GM20431 (cell line): ENCODE data around the gene RNF208.

Source experiments
- in situ Hi-C: fragments of 300-500 bp; cut with MseI, MboI; formaldehyde crosslinking; loops from one replicate; pipeline ENCODE4 v1.15.0; 2020; ENCODE audit warnings: low sequenced_read_pairs; ENCODE audit not compliant: unreplicated experiment

RNF208 gene

DNA sequence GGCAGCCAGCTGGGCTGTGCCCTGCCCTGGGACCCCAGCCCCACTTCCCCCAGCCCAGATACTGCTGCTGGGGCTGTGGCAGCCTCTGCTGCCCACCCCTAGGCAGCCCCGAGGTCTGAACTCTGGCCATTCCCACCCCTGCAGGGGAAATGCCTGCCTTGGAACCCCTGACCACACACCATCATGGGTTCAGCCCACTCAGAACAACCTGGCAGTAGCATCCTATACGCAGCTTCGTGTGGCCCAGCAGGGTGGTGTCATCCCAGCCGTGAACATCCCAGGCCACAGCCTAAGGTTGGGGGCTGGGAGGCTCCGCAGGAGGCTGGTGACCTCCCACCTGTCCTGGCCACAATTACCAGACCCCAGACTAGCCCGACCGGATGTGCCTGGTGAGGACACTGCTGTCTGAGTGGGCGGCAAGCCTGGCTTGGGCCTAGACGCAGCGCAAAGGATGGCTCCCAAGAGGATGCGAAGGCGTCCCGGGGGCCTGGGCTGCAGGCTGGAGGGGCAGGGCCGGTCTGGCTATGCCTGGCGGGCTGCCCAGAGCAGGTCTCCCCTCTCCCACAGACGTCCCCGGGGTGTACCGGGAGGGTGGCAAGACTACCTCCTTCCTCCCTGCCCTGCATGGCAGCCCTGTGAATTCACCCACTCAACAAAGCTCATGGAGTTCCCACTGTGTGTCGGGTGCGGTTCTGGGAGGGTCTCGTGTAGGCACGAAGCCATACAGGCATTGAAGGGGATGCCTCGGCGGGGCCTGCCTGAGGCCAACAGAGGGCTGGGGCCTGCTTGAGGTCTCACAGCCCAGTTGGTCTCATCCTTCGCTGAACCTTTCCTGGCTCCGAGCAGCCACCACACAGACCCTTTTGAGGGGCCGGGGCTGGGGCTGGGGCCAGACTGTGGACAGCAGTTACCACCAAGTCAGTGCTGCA, 7.2 kb upstream of the RNF208 start:
- in situ Hi-C loops: loop anchor here (10.0 kb wide), 1 partner anchor 104 kb away; no protein-coding TSS in a partner anchor

DNA sequence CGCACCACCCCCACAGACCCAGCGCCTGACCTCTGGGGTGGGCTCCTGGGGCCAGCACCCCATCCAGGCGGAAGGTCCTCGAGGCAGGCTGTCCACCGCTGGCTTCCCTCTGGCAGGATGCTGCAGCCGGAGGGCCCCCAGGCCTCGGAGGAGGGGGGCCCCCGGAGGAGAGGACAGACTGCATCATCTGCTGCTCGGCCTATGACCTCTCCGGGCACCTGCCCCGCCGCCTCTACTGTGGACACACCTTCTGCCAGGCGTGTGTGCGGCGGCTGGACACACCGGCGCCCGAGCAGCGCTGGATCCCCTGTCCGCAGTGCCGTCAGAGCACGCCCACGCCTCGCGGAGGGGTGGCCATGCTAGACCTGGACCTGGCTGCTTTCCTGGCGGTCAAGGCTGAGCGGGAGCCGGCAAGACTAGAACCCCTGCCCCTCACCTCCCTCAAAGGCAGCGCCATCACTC, 6.5 kb upstream of the RNF208 start:
- in situ Hi-C loops: loop anchor here (10.0 kb wide), 1 partner anchor 104 kb away; no protein-coding TSS in a partner anchor

DNA sequence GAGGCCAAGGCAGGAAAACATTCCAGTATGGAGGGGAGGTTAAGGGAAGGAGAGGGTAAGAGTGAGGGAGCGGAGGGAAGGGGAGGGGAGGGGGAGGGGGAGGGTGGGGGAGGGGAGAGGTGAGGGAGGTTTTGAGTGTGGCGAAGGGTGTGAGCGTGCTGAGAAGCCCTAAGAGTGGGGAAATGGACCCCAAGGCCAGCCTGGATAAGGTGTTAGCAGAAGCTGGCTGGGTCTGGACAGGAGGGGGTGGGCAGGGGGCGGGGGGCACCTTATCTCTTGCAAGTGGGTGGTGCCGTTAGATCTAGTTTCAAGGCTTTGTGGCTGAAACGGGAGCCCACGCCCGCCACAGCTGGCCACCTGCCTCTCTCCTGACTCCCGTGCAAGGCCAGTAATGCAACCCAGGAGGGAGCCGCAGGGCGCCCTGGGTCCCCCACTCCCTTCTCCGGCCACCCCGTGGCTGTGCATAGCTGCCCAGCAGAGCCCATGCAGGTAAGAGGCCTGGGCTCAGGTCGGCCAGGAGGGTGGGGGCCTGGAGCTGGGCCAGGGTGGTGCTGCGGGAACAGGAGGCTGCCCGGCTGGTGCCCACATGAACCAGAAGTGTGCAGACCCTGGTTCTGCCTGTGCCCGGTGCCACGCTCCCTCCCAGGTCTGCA, 5.9 kb upstream of the RNF208 start:
- in situ Hi-C loops: loop anchor here (10.0 kb wide), 1 partner anchor 103 kb away; no protein-coding TSS in a partner anchor

DNA sequence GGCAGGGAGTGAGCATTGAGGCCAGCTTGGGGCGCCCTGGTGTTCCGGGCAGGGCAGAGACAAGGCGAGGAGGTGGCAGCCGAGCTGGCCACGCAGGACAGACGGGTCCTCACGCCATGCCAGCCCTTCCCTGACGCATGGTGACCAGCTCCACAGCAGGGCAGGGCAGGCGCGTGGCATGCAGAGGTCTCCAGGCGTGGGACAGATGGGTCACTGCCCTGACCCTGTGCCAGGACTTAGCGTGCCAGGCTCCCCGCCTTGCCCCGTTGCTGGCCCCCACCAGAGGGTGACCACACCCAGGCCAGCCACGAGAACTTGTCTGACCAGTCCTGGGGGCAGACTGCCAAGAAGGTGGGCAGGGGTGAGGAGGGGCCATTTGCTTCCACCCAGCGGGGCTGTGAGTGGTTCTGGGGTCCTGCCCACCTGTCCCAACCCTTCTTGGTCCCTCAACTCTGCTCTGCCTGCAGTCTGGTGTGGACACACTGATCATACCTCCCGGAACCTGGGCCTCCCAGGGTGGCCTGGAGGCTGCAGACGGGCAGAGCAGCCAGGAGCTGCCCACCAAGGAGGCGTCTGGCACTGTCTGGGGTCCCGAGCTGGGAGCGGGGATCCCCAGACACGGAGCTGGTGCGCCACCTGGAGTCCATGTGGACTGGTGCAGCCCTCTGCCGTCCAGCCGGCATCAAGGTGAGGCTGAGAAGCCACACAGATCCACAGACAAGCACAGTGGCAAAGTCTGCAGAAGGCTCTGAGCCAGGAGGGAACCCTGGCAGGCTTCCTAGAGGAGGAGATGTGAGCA, 5.2 kb upstream of the RNF208 start, which contains the start of gene RNF224:
TSS of gene RNF224 (plus strand) at position 449 of the 799 bp plus-strand sequence. CDS start 834 bp downstream, outside the sequence.
- in situ Hi-C loops: loop anchor here (10.0 kb wide), 1 partner anchor 102 kb away; no protein-coding TSS in a partner anchor

DNA sequence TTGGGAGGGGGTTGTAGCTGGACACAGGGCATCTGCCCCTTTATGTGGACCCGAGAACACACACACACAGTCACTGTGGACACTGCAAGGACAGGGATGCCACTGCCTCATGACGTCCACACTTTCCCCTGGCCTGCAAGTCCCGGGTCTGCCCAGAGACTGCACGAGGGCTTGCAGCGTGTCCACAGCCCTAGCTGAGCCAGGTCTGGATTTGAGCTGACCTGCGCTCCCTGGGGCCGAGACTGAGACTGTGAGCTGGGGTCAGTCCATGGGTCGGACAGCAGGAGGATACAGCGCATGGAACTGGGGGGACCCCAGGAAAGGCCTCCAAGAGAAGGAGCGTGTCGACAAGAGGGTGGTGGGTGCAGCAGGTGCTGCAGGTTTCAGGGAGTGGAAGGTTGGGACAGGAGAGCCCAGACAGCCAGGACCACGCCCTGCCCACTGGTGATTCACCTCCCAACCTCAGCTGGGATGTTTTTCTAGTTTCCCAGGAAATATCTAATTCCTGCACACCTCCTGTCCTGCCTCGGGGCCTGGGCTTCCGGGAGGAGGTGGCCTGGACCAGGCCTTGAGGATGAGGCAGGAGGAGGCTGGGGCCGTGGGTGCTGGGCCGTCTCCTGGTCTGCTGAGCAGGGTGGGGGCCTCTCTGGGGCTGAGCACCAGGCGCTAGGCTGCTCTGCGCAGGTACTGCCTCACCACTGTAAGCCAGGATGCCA, 4.5 kb upstream of the RNF208 start:
- in situ Hi-C loops: loop anchor here (10.0 kb wide), 1 partner anchor 102 kb away; no protein-coding TSS in a partner anchor

DNA sequence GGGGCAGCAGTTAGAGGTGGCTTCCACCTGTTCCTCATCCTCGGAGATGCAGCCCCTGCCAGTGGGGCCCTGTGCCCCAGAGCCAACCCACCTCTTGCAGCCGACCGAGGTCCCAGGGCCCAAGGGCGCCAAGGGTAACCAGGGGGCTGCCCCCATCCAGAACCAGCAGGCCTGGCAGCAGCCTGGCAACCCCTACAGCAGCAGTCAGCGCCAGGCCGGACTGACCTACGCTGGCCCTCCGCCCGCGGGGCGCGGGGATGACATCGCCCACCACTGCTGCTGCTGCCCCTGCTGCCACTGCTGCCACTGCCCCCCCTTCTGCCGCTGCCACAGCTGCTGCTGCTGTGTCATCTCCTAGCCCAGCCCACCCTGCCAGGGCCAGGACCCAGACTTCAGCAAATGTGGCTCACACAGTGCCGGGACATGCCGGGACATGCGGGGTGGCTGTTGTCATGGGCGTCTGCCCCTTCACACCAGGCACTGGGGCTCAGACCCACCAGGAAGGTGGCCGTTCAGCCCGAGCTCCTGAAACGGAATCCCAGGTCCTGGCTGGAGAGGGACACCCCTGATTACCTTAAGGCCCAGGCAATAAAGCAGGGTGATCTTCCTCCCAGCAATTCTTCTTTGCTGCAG, 3.8 kb upstream of the RNF208 start:
- in situ Hi-C loops: loop anchor here (10.0 kb wide), 1 partner anchor 101 kb away; no protein-coding TSS in a partner anchor

DNA sequence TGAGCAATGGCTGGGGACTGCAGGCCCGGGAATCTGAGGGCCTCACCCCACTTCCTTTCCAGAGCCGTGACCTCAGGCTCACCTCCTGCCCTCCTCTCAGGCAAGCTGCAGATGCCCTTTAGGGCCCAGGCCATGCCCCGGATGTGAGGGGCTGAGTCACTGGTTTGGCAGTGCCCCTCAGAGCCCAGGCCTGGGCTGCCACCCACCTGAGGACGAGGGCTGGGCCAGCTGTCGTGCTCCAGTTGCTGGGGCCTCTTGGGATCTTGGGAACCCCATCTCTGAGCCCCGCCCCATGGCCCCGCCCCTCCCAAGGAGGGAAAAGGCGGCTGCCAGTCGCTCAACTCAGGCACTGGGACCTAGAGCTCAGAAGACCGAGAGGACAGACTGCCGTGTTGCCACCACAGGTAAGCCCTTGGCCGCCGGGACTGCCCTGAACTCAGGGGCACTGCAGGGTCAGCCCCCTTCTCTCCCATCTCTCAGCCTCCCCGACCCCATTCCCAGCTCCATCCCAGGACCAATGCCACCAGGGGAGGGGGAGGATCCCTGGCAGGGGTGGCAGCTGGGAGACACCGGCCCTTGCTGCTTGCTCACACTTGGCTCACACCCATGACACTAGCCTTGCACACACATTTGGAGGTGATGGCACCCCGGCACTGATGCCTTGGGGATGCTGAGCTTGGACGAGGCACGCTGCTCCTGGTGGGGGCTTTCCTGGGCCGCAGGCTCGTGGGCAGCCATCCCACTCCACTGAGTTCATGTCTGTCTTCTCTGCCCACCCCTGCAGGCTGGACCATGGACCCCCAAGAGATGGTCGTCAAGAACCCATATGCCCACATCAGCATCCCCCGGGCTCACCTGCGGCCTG, 3.0 kb upstream of the RNF208 start, which contains the start of gene CYSRT1:
TSS of gene CYSRT1 (plus strand) at position 345 of the 865 bp plus-strand sequence. CDS start at position 793, 448 bp downstream.
- in situ Hi-C loops: loop anchor here (10.0 kb wide), 1 partner anchor 100 kb away; no protein-coding TSS in a partner anchor

DNA sequence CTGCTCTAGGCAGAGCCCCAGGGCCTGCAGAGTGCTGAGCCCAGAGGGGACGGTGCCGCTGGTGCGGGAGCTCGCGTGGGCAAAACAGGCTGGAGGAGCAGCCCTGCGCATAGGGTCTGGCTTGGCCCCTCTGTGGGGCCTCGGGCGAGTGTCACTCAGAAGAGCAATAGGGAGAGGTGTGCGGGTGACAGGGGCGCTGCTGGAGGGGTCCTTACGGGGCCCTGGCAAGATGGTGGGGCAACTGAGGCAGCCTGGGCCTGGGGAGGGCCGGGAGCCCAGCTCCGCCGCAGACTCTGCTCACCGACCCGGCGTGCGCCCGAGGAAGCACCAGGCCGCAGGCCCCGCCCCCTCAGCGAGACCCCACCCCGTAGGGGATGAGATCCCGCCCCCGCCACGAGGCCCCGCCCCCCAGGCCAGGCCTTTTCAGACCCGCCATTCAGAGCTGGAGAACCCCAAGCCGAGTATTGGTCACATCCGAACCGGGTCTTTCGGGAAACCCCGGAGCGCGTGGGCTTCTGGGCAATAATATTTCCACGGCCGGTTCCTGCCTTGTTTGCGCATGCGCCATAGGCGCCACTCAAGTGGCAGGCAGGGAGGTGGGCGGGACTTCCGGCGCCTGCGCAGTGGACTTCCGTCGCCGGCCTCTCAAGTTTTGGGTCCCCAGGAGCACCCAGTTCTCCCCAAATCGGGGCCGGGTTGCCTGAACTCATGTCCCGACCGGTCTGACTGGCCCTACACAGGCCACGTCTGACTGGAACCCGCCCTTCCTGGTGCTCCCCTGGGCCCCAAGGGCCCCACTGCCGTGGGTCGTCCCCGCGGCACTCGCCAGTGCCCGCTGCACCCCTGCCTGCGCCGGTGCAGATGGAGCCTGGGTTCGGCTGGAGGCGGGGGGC, 1.3 kb upstream of the RNF208 start:
- in situ Hi-C loops: loop anchor here (10.0 kb wide), 1 partner anchor 99 kb away; no protein-coding TSS in a partner anchor

DNA sequence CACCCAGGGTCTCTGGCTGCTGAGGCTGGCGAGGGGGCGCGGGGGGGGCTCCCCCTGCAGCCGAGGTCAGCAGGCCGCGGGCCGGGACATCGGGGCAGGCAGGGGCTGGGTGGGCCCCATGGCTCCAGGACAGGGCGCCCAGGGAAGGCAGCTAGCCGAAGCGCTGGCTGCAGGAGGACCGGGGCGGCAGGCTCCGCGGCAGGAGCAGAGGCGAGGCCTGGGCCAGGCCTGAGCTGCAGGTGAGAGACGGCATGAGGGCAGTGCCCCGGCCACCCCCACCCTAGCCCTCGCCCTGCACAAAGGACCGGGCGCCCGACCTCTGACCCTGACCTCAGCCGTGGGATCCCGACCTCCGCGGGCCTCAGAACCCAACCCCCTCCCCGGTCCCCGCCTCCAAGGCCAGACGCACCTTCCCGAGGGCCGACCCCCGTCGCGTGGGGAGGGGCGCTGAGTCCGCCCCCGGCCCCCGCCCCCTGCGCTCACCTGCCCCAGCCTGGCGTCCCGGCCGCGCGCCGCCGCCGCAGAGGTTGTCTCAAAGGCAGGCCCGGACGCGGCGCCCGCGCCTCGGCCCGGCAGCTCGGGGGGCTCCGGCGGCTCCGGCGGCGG, 431 bp downstream of the RNF208 start:
- in situ Hi-C loops: loop anchor here (10.0 kb wide), 1 partner anchor 97 kb away; no protein-coding TSS in a partner anchor

DNA sequence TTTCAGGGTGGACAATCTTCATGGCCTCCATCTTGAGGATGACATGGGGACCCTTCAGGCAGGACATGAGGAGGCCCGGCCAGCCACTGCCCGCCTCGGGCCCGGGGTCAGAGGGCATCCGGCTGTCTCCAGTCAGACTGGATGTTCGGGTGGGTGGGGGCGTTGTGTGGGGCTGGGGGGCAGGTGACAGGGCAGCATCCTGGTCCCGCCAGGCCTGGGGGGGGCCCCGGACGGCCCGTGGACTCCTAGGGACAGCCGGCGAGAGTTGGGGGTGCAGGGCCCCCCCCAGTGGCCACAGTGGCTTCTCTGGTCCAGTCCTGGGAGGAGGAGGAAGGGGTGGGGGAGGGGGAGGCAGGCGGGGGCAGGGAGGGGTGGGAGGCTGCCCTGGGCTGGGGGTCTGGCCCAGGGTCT, 940 bp downstream of the RNF208 start:
- in situ Hi-C loops: loop anchor here (10.0 kb wide), 1 partner anchor 96 kb away; no protein-coding TSS in a partner anchor

DNA sequence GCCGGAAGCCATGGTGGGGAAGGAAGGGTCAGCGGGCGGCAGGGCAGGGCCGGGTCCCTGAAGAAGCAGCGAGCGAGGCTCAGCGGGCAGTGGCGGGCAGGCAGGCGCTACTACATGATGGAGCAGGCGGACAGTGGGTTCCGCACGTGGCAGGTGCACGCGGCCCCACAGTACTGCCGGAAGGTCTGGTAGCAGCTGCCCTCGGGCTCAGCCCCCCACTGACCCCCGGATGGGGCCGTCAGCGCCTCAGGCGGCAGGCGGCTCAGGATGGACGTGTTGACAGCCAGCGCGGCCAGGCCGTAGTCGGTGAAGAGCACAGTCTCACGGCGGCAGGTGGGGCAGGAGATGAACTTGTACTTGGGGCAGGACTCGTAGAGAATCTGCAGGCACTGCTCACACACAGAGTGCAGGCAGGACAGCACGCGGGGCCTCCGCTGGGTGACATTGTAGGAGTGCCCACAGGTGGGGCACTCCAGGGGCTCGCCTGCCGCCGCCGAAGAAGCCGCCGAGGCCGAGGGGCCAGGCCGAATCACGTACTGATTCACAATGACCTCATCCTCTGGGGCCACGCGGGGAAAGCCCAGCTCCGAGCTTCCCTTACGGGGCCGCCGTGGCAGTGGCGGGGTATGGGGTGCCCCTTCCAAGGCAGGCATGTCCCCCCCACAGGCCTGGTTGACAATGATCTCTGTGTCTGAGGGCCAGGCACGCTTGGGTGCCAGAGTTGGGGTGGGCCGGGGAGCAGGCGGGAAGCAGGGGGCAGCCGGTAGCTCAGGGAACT, 1.5 kb downstream of the RNF208 start:
- in situ Hi-C loops: loop anchor here (10.0 kb wide), 1 partner anchor 96 kb away; no protein-coding TSS in a partner anchor

DNA sequence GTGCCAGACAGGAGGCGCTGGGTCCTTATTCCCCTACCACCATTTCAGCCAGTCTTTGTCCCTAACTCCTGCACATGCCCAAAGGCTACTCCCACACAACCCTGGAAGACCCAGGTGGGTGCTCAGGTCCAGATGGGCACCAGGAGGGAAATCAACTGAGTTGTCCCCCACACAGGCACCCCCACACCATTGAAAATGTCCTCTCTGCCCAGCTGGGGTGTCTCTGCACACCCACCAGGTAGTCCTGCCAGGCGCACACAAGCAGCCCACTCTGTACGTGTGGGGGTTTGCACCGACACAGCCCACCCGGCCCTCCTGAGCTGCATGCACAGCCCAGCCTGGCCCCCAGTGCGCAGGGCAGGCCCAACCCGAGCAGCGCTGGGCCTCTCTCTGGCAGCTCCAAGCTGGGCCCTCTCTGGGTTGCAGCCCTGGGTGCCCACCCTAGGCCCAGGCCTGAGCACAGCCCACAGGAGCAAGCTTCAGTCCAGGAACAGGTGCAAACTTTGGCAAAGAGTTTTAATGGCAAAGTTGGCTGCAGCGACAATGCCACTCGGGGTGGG, 2.2 kb downstream of the RNF208 start:
- in situ Hi-C loops: loop anchor here (10.0 kb wide), 1 partner anchor 95 kb away; no protein-coding TSS in a partner anchor

DNA sequence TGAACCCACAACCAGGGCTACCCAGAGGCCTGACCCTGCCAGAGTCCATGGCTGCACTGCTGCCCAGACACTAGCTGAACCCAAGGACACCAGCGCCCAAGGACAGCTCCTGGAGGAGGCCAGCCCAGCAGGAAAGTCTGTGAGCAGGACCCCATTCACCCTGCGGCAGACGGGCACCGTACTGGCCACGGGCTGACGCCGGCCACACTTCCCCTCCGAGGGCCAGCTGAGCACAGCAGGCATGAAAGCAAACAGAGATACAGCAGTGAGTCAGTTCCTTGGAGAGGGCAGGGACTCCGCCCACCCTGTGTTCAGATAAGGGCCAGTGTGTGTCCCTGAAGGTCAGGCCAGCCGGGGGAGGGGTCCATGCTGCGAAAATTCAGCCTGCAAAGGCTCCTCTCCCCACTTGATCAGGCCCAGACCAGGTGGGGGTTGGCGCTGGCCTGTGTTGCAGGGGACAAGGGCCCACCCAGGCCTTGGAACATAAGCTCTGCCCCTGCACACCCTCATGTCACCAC, 3.2 kb downstream of the RNF208 start:
- in situ Hi-C loops: no loop called here

DNA sequence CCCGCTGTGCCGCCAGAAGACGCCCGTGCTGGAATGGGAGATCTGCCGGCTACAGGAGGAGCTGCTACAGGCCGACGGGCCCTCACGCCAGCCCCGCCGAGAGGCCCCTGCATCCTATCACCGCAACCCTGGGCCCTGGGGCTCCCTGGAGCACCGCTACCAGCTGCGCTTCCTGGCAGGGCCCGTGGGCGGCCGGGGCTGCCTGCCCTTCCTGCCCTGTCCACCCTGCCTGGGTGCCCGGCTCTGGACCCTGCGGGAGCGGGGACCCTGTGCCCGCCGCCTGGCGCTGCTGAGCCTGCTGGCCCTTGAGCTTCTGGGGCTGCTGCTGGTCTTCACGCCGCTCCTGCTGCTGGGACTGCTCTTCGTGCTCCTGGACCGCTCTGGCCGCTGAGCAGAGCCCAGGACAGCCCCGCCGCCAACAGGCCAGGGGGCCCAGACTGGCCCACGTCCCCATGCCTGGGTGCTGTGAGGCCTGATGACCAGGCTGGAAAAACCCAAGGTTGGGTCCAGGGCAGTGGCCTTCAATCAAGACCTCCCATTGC, 3.8 kb downstream of the RNF208 start:
- in situ Hi-C loops: no loop called here
